ENCODE data around the gene B3GLCT. TPM values are rescaled to one million over a fixed set of nuclear protein-coding genes. Genes with fewer than 3 reads are reported as not detected.

B3GLCT gene
- 6.7 and 12.8 TPM in 2 replicates for total RNA-seq (ENCODE audit: low replicate concordance)

DNA sequence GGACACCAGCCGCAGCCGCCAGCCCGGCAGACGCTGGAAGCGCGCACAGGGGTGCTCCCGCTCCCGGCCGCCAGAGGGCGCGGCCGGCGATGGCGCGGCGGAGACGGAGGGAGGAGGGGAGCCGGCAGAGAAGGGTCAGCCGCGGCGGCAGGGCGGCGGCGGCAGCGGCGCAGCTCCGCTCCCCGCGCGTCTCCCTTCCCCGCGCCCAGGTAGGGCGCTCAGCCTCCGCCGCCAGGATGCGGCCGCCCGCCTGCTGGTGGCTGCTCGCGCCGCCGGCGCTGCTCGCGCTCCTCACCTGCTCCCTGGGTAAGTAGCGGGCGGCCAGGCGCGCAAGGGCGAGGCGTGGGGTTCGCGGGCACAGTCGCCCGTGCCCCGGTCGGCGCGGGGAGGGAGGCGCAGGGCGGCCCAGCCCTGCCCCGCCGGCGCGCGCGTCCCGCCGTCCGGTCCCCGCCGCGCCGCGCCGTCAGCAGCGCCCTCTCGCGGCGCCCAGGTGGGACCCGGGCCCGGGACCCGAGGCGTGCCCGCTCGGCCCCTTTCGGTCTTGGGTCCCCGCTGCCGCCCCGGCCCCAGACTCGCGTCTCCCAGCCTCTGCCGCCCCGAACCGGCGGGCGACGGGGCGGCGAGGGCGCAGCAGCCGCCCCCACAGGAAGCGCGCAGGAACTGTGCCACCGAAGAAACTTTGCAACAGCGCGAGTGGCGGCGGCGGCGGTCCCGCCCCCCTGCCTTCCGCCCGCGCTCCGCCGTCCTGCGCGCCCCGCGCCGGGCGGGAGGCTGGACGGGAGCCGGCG, at the start of gene B3GLCT:
TSS of gene B3GLCT (plus strand) at position 127 of the 788 bp plus-strand sequence. CDS start at position 237, 110 bp downstream.

DNA sequence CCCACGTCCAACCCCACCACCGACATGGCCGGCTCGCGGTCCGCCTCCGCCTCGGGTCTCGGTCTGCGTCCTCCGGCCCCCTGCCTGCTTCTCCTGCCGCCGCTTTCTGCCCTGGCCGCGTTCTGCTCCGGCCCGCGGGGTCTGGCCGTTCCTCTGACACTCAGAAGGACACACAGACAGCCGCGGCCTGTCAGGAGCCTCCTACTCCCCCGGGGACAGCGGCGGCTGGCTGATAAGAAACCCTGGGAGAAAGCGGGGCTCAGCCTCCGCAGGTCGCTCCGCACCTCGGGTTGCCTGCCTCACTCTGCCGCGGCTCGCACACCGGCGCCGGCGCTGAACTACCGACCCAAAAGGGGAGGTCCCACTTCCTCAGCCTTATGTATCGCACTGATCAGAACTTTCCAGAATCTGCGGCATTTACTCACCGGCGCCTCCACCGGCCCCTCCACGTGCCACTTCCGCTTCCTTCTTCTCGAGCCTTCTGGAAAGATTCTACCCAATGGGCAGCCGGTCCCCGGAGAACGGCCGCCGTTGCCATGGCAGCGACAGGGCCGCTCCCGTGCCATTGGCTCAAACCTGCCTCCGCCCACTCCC, 38.1 kb upstream of the B3GLCT start, which contains the start of gene HSPH1:
TSS of gene HSPH1 (minus strand) at position 348 of the 594 bp plus-strand sequence. CDS start at position 26, 322 bp downstream.

Other genes with a start within 250 kb of the B3GLCT start
- gene HSPH1, start 38.1 kb upstream of the B3GLCT start, total RNA-seq (ENCODE audit: low replicate concordance), result 26.7 and 32.4 TPM in 2 replicates

All from smooth muscle cell of the coronary artery (primary cell).